Right atrium auricular region (tissue), 2 donors: ENCODE results near the gene PCDH9. TPM values are rescaled to one million over a fixed set of nuclear protein-coding genes. Genes with fewer than 3 reads are reported as not detected.

Experiments used
- DNase-seq: peaks from one replicate; pipeline ENCODE4 v3.0.0-alpha.2; 2019; ENCODE audit warnings: low spot score
- H3K27ac ChIP-seq, 2 donors: fragments of 200-600 bp; sonication (generic); 1 replicate in 1 of 2; 2 replicates in 1 of 2; pipeline ENCODE4 v1.5.1; 2016 to 2019
- H3K27me3 ChIP-seq, 2 donors: fragments of 200-600 bp; sonication (generic); one replicate each; pipeline versions ENCODE4 v1.5.1 to v1.6.0; 2017 to 2019
- H3K36me3 ChIP-seq: fragments of 200-600 bp; sonication (generic); one replicate; pipeline ENCODE4 v1.5.1; 2016
- H3K4me1 ChIP-seq, 2 donors: fragments of 200-600 bp; sonication (generic); one replicate each; pipeline versions ENCODE4 v1.5.1 to v1.6.0; 2017 to 2019
- H3K4me3 ChIP-seq, 2 donors: fragments of 200-600 bp; sonication (generic); 1 replicate in 1 of 2; 2 replicates in 1 of 2; pipeline ENCODE4 v1.5.1; 2017 to 2019; ENCODE audit warnings: mild to moderate bottlenecking in 1 of 2, moderate library complexity in 1 of 2
- H3K9me3 ChIP-seq, 2 donors: fragments of 200-600 bp; sonication (generic); one replicate each; pipeline ENCODE4 v1.5.1; 2019
- CTCF ChIP-seq, 2 donors: fragments of 200-600 bp; sonication (generic); IDR thresholded peaks; one replicate each; pipeline ENCODE4 v1.5.1; 2019; ENCODE audit warnings: antibody characterized with exemption in 2 of 2
- total RNA-seq, 2 donors: library from RNA; depleted of rRNA; stranded (reverse); fragments of >200 nt; gene quantifications; one replicate each; pipeline ENCODE4 v1.1.0, GENCODE V29; 2016

The PCDH9 gene
- total RNA-seq, 2 donors from 2014 or later: 19.4 to 28.7 TPM

GRCh38 chr13:66553391-66553790, 676.7 kb downstream of the PCDH9 start:
- no peak for TF ChIP-seq CTCF (IDR thresholded peaks at IDR 0.05)
- DNase-seq: no peak
- no peaks in the 10 kb centered on the region for H3K9me3 ChIP-seq
- H3K4me1 ChIP-seq: no peaks in the 10 kb centered on the region
- no peaks in the 10 kb centered on the region for H3K36me3 ChIP-seq
- H3K4me3 ChIP-seq: no peak overlapping the region
- H3K27me3 ChIP-seq: no peaks in the 10 kb centered on the region
- H3K27ac ChIP-seq: no peak overlapping the region

GRCh38 chr13:66551128-66551527, 679.0 kb downstream of the PCDH9 start:
- TF ChIP-seq CTCF (IDR thresholded peaks at IDR 0.05): no peak
- no peaks in the 10 kb centered on the region for H3K36me3 ChIP-seq
- no peak for DNase-seq
- H3K4me3 ChIP-seq: no peak overlapping the region
- no peaks in the 10 kb centered on the region for H3K9me3 ChIP-seq
- no peaks in the 10 kb centered on the region for H3K4me1 ChIP-seq
- H3K27me3 ChIP-seq: no peaks in the 10 kb centered on the region
- no peak overlapping the region for H3K27ac ChIP-seq

GRCh38 chr13:66547685-66548084, 682.5 kb downstream of the PCDH9 start:
- Histone ChIP-seq H3K9me3 (no peaks in the 10 kb centered on the region), H3K27ac (no peak overlapping the region), H3K4me3 (no peak overlapping the region), H3K36me3 (no peaks in the 10 kb centered on the region), H3K27me3 (no peaks in the 10 kb centered on the region), H3K4me1 (no peaks in the 10 kb centered on the region)
- no peak for TF ChIP-seq CTCF (IDR thresholded peaks at IDR 0.05)
- DNase-seq: no peak

- no peaks in the 10 kb centered on the region for H3K27me3 ChIP-seq
- H3K36me3 ChIP-seq: no peaks in the 10 kb centered on the region
- TF ChIP-seq CTCF (IDR thresholded peaks at IDR 0.05): no peak
These were observed 683.4 kb downstream of the PCDH9 start for GRCh38 chr13:66546534-66547379.

GRCh38 chr13:66543780-66544179, 686.4 kb downstream of the PCDH9 start:
- no peak for DNase-seq
- Histone ChIP-seq H3K4me3 (no peak overlapping the region), H3K27ac (no peak overlapping the region), H3K36me3 (no peaks in the 10 kb centered on the region), H3K9me3 (no peaks in the 10 kb centered on the region), H3K4me1 (no peaks in the 10 kb centered on the region), H3K27me3 (no peaks in the 10 kb centered on the region)
- TF ChIP-seq CTCF (IDR thresholded peaks at IDR 0.05): no peak

More at GRCh38 chr13:66546534-66547379, 683.4 kb downstream of the PCDH9 start:
- Histone ChIP-seq H3K4me1 (no peaks in the 10 kb centered on the region), H3K9me3 (no peaks in the 10 kb centered on the region), H3K4me3 (no peak overlapping the region), H3K27ac (no peak overlapping the region)
- DNase-seq: no peak

GRCh38 chr13:66537417-66537816, 692.7 kb downstream of the PCDH9 start:
- H3K9me3 ChIP-seq: no peaks in the 10 kb centered on the region
- H3K27me3 ChIP-seq: no peaks in the 10 kb centered on the region
- H3K4me3 ChIP-seq: no peak overlapping the region
- TF ChIP-seq CTCF (IDR thresholded peaks at IDR 0.05): no peak
- no peak for DNase-seq
- no peak overlapping the region for H3K27ac ChIP-seq
- no peaks in the 10 kb centered on the region for H3K4me1 ChIP-seq
- H3K36me3 ChIP-seq: no peaks in the 10 kb centered on the region
